GM12891 (cell line): ENCODE results near the gene RGL3. TPM values are rescaled to one million over a fixed set of nuclear protein-coding genes. Genes with fewer than 3 reads are reported as not detected.
"Not testable (repeated sequence)": the region's sequence is repeated elsewhere in the genome, so short reads cannot be mapped to it uniquely, and the experiment has no call there.

Experiments
- DNase-seq: peaks from one replicate; pipeline ENCODE4 v3.0.0; 2011; ENCODE audit warnings: low spot score; ENCODE audit not compliant: insufficient read length
- FAIRE-seq: peaks from 2 replicates; lab custom pipeline; 2011; peaks lifted over from hg19 to GRCh38; lab: Jason Lieb, UNC
- PAX5 ChIP-seq: IDR thresholded peaks from 2 replicates; pipeline ENCODE4 v1.6.1; 2011; ENCODE audit warnings: low read length, moderate library complexity, mild to moderate bottlenecking; ENCODE audit not compliant: insufficient read depth, severe bottlenecking
- POLR2A ChIP-seq: IDR thresholded peaks from 2 replicates; pipeline ENCODE4 v1.6.1; 2011; ENCODE audit warnings: low read depth, low read length, control low read depth
- POLR2AphosphoS5 ChIP-seq: IDR thresholded peaks from 2 replicates; pipeline ENCODE4 v1.6.1; 2011; ENCODE audit warnings: low read depth, low read length, control low read depth
- POU2F2 ChIP-seq: IDR thresholded peaks from 2 replicates; pipeline ENCODE4 v1.6.1; 2011; ENCODE audit warnings: low read depth, mild to moderate bottlenecking, control low read depth, low read length, moderate library complexity
- SPI1 ChIP-seq: IDR thresholded peaks from 2 replicates; pipeline ENCODE4 v1.6.1; 2011; ENCODE audit warnings: low read depth, low read length, control low read depth
- TAF1 ChIP-seq: IDR thresholded peaks from 2 replicates; pipeline ENCODE4 v1.6.1; 2011; ENCODE audit warnings: low read depth, low read length, control low read depth
- polyA plus RNA-seq: library from polyadenylated mRNA; unstranded; fragments of >200 nt; gene quantifications from one replicate; pipeline ENCODE4 v1.2.1, GENCODE V29; 2012; ENCODE audit warnings: low read depth, missing spikeins, inconsistent platforms; ENCODE audit not compliant: missing spikeins

The RGL3 gene
- not detected for polyA plus RNA-seq

- FAIRE-seq (no peak), DNase-seq (no peak)
- TF ChIP-seq SPI1: no peak
- no peak for TF ChIP-seq TAF1
- no peak for TF ChIP-seq POLR2AphosphoS5
- TF ChIP-seq POLR2A: no peak
- no peak for TF ChIP-seq POU2F2
- no peak for TF ChIP-seq PAX5
Observed at GRCh38 chr19:11418549-11419506, at the start of gene RGL3. Gene RGL3, minus strand, starts transcription at chr19:11419314. Its CDS starts 36 bp downstream, at chr19:11419278.

- not testable (repeated sequence) for FAIRE-seq, DNase-seq
Observed at GRCh38 chr19:11468266-11468845, 49.2 kb upstream of the RGL3 start.

- FAIRE-seq: no peak
- DNase-seq: peak; percentile 1
- no peak for TF ChIP-seq PAX5
- TF ChIP-seq SPI1: no peak
- TF ChIP-seq TAF1: no peak
- no peak for TF ChIP-seq POLR2AphosphoS5
- no peak for TF ChIP-seq POU2F2
- no peak for TF ChIP-seq POLR2A
Observed at GRCh38 chr19:11465600-11465999, 46.5 kb upstream of the RGL3 start.

GRCh38 chr19:11464333-11465265 lies 45.5 kb upstream of the RGL3 start:
- no peak for TF ChIP-seq POLR2A
- no peak for TF ChIP-seq PAX5
- TF ChIP-seq POU2F2: no peak
- TF ChIP-seq SPI1: no peak
- no peak for TF ChIP-seq POLR2AphosphoS5
- no peak for TF ChIP-seq TAF1

GRCh38 chr19:11463391-11463790 lies 44.3 kb upstream of the RGL3 start:
- DNase-seq (peak; percentile 7), FAIRE-seq (no peak)
- TF ChIP-seq PAX5 (no peak), POLR2A (no peak), POU2F2 (no peak), POLR2AphosphoS5 (no peak), SPI1 (no peak), TAF1 (no peak)

More at GRCh38 chr19:11464333-11465265, 45.5 kb upstream of the RGL3 start:
- DNase-seq (no peak), FAIRE-seq (peak; percentile 98)

GRCh38 chr19:11461453-11461852 lies 42.3 kb upstream of the RGL3 start:
- TF ChIP-seq POLR2AphosphoS5 (no peak), POLR2A (no peak), TAF1 (no peak), POU2F2 (no peak), SPI1 (no peak), PAX5 (no peak)
- FAIRE-seq: no peak
- no peak for DNase-seq

- no peak for TF ChIP-seq TAF1
- DNase-seq (peak; percentile 30), FAIRE-seq (no peak)
Observed at GRCh38 chr19:11460207-11460606, 41.1 kb upstream of the RGL3 start.

- not testable (repeated sequence) for DNase-seq, FAIRE-seq
Observed at GRCh38 chr19:11458912-11459311, 39.8 kb upstream of the RGL3 start.

GRCh38 chr19:11458236-11458900 lies 39.3 kb upstream of the RGL3 start:
- FAIRE-seq (no peak), DNase-seq (peak; percentile 11)
- TF ChIP-seq POU2F2 (no peak), POLR2AphosphoS5 (no peak), SPI1 (no peak), TAF1 (no peak), PAX5 (no peak), POLR2A (no peak)
